ENCODE data around the gene LIN52.
A peak's percentile ranks its signal among the peaks of the same experiment; 100 is the strongest.

Gene LIN52

GRCh38 chr14:74127634-74128033, 42.9 kb downstream of the LIN52 start:
- Mint-ChIP-seq H3K27ac (peak overlapping the region in 1 of 2 donors; percentile 36), H3K4me3 (no peak overlapping the region), H3K9me3 (no peaks in the 10 kb centered on the region), H3K4me1 (ENCODE audit: low read depth in 2 of 2) (peaks cover 0 to 4% of the 10 kb centered on the region in 2 donors), H3K36me3 (ENCODE audit: insufficient read depth) (no peaks in the 10 kb centered on the region), H3K27me3 (no peaks in the 10 kb centered on the region)
- DNase-seq (no peak), ATAC-seq (replicated peaks) (no peak)

- Mint-ChIP-seq H3K4me1 (ENCODE audit: low read depth in 2 of 2) (peaks cover 15 to 22% of the 10 kb centered on the region in 2 donors), H3K36me3 (ENCODE audit: insufficient read depth) (no peaks in the 10 kb centered on the region), H3K9me3 (no peaks in the 10 kb centered on the region), H3K4me3 (no peak overlapping the region), H3K27ac (peak overlapping the region in 1 of 2 donors; percentile 32), H3K27me3 (no peaks in the 10 kb centered on the region)
- no peak for ATAC-seq (replicated peaks)
- DNase-seq = no peak
Measured at GRCh38 chr14:74133833-74134481, 49.2 kb downstream of the LIN52 start.

- Mint-ChIP-seq H3K4me3 (no peak overlapping the region), H3K27me3 (no peaks in the 10 kb centered on the region), H3K27ac (peak overlapping the region in 1 of 2 donors; percentile 32), H3K4me1 (ENCODE audit: low read depth in 2 of 2) (peaks cover 15 to 22% of the 10 kb centered on the region in 2 donors), H3K9me3 (no peaks in the 10 kb centered on the region), H3K36me3 (ENCODE audit: insufficient read depth) (no peaks in the 10 kb centered on the region)
- no peak for DNase-seq
- no peak for ATAC-seq (replicated peaks)
Measured at GRCh38 chr14:74134484-74134883, 49.7 kb downstream of the LIN52 start.

GRCh38 chr14:74135426-74135825, 50.7 kb downstream of the LIN52 start:
- no peak for DNase-seq
- no peaks in the 10 kb centered on the region for H3K36me3 Mint-ChIP-seq (ENCODE audit: insufficient read depth)
- no peaks in the 10 kb centered on the region for H3K27me3 Mint-ChIP-seq
- no peak overlapping the region for H3K4me3 Mint-ChIP-seq
- peak overlapping the region in 1 of 2 donors; percentile 0 for H3K27ac Mint-ChIP-seq
- no peak for ATAC-seq (replicated peaks)
- H3K4me1 Mint-ChIP-seq (ENCODE audit: low read depth in 2 of 2) = peaks cover 15 to 22% of the 10 kb centered on the region in 2 donors
- no peaks in the 10 kb centered on the region for H3K9me3 Mint-ChIP-seq

DNA sequence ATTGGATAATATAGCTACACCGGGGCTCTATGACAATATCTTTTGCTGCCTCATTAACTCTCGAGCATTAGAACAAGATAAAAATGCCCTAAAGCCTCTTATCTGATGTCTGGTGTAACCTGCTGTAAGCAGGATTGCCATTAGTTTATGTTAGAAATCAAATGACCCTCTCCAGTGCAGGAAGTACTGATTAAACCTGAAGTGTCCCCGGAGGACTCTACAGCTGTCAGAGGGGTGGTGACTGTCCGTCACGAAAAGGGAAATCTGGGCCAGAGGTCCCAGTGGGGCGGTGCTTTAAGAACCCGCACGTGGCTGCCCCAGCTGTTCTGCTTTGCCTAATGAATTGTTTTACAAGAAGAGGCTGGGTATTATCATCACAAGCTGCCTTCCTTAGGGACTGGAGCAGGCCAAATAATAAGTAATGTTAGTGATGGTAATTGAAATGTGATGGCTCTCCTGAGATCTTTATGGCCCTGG, 55.7 kb downstream of the LIN52 start:
- ATAC-seq (replicated peaks) = no peak

DNA sequence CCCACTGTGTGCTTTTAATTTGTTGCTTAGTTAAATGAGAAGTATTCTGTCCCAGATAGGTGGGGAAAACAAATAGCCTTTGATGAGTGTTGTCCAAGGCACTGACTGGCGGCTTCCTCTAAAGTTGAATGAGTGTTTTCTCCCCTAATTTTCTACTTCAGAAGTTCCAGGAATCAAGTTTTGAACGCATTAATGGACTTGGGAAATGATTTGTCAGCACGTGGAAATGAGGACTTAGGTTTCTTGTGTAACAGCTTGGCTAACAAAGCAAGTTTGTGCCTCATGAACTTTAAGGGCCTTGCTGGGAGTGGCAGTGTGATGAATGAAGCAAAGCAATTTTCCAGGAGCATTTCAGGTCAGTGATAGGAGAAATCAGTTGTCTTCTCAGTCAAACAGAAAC, 56.9 kb downstream of the LIN52 start:
- no peak overlapping the region for H3K4me3 Mint-ChIP-seq
- H3K9me3 Mint-ChIP-seq = no peaks in the 10 kb centered on the region
- H3K27ac Mint-ChIP-seq = no peak overlapping the region
- H3K36me3 Mint-ChIP-seq (ENCODE audit: insufficient read depth) = no peaks in the 10 kb centered on the region
- no peak for ATAC-seq (replicated peaks)
- H3K4me1 Mint-ChIP-seq (ENCODE audit: low read depth in 2 of 2) = peaks cover 5 to 8% of the 10 kb centered on the region in 2 donors
- DNase-seq = no peak
- H3K27me3 Mint-ChIP-seq = no peaks in the 10 kb centered on the region

More for the DNA sequence above, 55.7 kb downstream of the LIN52 start:
- Mint-ChIP-seq H3K9me3 (no peaks in the 10 kb centered on the region), H3K4me3 (no peak overlapping the region), H3K36me3 (ENCODE audit: insufficient read depth) (no peaks in the 10 kb centered on the region), H3K4me1 (ENCODE audit: low read depth in 2 of 2) (peaks cover 5 to 12% of the 10 kb centered on the region in 2 donors), H3K27ac (no peak overlapping the region), H3K27me3 (no peaks in the 10 kb centered on the region)
- DNase-seq = no peak

DNA sequence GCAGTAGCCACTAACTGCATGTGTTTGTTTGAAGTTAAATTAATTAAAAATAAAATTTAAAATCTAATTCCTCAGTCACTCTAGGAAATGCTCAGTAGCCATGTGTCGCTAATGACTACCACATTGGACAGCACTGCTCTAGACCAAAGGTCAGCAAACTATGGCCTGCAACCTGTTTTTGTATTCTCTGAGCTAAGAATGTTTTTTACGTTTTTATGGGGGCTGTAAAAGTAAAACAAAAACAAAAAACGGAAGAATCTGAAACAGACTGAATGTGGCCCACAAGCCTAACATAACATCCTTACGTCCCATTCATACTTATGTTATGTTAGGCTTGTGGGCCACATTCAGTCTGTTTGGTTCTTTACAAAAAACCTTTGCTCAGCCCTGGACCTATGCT, 57.8 kb downstream of the LIN52 start:
- DNase-seq (no peak), ATAC-seq (replicated peaks) (no peak)
- no peak overlapping the region for H3K27ac Mint-ChIP-seq
- peaks cover 5 to 8% of the 10 kb centered on the region in 2 donors for H3K4me1 Mint-ChIP-seq (ENCODE audit: low read depth in 2 of 2)
- H3K4me3 Mint-ChIP-seq = no peak overlapping the region
- H3K36me3 Mint-ChIP-seq (ENCODE audit: insufficient read depth) = no peaks in the 10 kb centered on the region
- H3K27me3 Mint-ChIP-seq = no peaks in the 10 kb centered on the region
- no peaks in the 10 kb centered on the region for H3K9me3 Mint-ChIP-seq

DNA sequence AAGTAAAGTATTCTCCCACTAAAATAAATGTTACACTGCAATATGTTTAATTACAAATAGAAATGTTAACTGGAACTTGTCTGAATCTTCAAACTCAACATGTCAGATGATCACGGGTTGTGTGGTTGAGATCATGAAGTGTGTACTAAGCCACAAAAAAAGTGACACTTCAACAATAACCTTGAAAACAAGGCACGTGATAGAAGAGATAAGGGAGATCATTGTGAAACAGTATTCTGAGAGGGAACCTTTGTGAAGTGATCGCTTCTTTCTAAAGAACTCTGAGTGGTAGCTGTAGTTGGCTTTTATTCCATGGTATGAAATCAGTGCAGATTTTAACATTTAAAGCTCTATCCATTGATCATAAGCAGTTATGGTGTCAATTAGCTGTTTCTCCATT, 60.0 kb downstream of the LIN52 start:
- no peaks in the 10 kb centered on the region for H3K9me3 Mint-ChIP-seq
- peak overlapping the region; percentile 21 to 55 for H3K27ac Mint-ChIP-seq
- no peaks in the 10 kb centered on the region for H3K36me3 Mint-ChIP-seq (ENCODE audit: insufficient read depth)
- no peaks in the 10 kb centered on the region for H3K27me3 Mint-ChIP-seq
- H3K4me1 Mint-ChIP-seq (ENCODE audit: low read depth in 2 of 2) = peaks cover 5 to 8% of the 10 kb centered on the region in 2 donors
- DNase-seq = no peak
- no peak overlapping the region for H3K4me3 Mint-ChIP-seq
- peak; percentile 70 for ATAC-seq (replicated peaks)

DNA sequence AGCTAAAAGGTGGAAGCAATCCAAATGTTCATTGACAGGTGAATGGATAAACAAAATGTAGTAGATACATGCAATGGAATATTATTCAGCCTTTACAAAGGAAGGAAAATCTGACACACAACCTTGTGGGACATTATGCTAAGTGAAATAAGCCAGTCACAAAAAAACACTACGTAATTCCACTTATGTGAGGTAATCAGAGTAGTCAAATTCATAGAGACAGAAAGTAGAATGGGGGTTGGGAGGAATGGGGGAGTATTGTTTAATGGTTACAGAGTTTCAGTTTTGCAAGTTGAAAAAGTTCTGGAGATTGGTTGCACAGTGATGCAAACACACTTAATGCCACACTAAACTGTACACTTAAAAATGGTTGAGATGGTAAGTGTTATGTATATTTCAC, 62.8 kb downstream of the LIN52 start:
- Mint-ChIP-seq H3K27ac (no peak overlapping the region), H3K36me3 (ENCODE audit: insufficient read depth) (no peaks in the 10 kb centered on the region), H3K4me3 (no peak overlapping the region), H3K27me3 (no peaks in the 10 kb centered on the region), H3K9me3 (no peaks in the 10 kb centered on the region), H3K4me1 (ENCODE audit: low read depth in 2 of 2) (peaks cover 5 to 8% of the 10 kb centered on the region in 2 donors)
- ATAC-seq (replicated peaks) = no peak
- DNase-seq = no peak

DNA sequence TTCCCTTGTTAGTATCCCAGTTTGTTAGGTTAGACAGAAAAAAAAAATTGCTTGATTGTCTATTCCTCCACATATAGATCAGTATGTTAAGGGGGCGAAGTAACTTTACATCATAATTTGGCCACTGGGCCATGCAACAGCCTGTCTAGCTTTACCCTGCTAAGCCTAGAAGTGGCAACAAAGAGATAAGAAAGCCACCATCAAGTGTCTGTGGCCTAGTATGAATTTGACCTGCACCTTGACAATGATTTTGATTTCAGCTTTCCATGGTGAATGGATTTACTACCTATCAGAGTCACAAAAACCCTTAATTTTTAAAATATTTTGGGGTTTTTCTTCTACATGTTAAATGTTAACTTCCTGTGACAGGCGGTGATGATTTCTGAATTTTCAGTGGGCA, 63.9 kb downstream of the LIN52 start:
- Mint-ChIP-seq H3K36me3 (ENCODE audit: insufficient read depth) (no peaks in the 10 kb centered on the region), H3K9me3 (no peaks in the 10 kb centered on the region), H3K27ac (no peak overlapping the region), H3K27me3 (no peaks in the 10 kb centered on the region), H3K4me3 (no peak overlapping the region), H3K4me1 (ENCODE audit: low read depth in 2 of 2) (peaks cover 5 to 8% of the 10 kb centered on the region in 2 donors)
- ATAC-seq (replicated peaks) = no peak
- DNase-seq = no peak

DNA sequence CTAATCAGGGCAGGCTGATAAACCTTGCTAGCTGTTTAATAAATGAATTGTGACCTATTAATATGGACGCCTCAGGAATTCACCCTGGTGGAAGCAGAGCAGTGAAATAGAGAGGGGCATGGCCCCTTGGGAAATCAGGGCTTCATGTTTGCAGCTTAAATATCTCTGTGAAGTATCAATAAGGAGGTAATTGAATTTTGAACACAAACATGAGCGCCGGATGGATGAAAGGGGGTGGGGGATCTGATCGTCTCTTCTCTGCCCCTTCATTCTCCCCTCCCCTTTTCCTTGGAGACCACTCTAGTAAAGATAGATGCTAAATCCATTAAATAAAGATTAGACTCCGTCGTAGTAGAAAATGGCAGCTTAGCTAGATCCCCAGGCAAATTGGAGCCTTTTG, 70.5 kb downstream of the LIN52 start:
- no peak overlapping the region for H3K27ac Mint-ChIP-seq
- no peaks in the 10 kb centered on the region for H3K9me3 Mint-ChIP-seq
- H3K4me1 Mint-ChIP-seq (ENCODE audit: low read depth in 2 of 2) = no peaks in the 10 kb centered on the region
- H3K36me3 Mint-ChIP-seq (ENCODE audit: insufficient read depth) = no peaks in the 10 kb centered on the region
- no peak overlapping the region for H3K4me3 Mint-ChIP-seq
- H3K27me3 Mint-ChIP-seq = no peaks in the 10 kb centered on the region
- DNase-seq (no peak), ATAC-seq (replicated peaks) (no peak)

GRCh38 chr14:74155749-74156148, 71.0 kb downstream of the LIN52 start:
- Mint-ChIP-seq H3K9me3 (no peaks in the 10 kb centered on the region), H3K4me1 (ENCODE audit: low read depth in 2 of 2) (no peaks in the 10 kb centered on the region), H3K27ac (no peak overlapping the region), H3K36me3 (ENCODE audit: insufficient read depth) (no peaks in the 10 kb centered on the region), H3K4me3 (no peak overlapping the region), H3K27me3 (no peaks in the 10 kb centered on the region)
- DNase-seq = no peak
- no peak for ATAC-seq (replicated peaks)

GRCh38 chr14:74160763-74161162, 76.0 kb downstream of the LIN52 start:
- no peak overlapping the region for H3K4me3 Mint-ChIP-seq
- no peaks in the 10 kb centered on the region for H3K4me1 Mint-ChIP-seq (ENCODE audit: low read depth in 2 of 2)
- no peak overlapping the region for H3K27ac Mint-ChIP-seq
- no peak for DNase-seq
- no peaks in the 10 kb centered on the region for H3K27me3 Mint-ChIP-seq
- ATAC-seq (replicated peaks) = no peak
- no peaks in the 10 kb centered on the region for H3K9me3 Mint-ChIP-seq
- peaks cover 9% of the 10 kb centered on the region for H3K36me3 Mint-ChIP-seq (ENCODE audit: insufficient read depth)

- no peaks in the 10 kb centered on the region for H3K27me3 Mint-ChIP-seq
- ATAC-seq (replicated peaks) (no peak), DNase-seq (no peak)
- peaks cover 14% of the 10 kb centered on the region for H3K36me3 Mint-ChIP-seq (ENCODE audit: insufficient read depth)
- no peaks in the 10 kb centered on the region for H3K4me1 Mint-ChIP-seq (ENCODE audit: low read depth in 2 of 2)
- H3K27ac Mint-ChIP-seq = no peak overlapping the region
- H3K9me3 Mint-ChIP-seq = no peaks in the 10 kb centered on the region
- no peak overlapping the region for H3K4me3 Mint-ChIP-seq
Measured at GRCh38 chr14:74161526-74162158, 76.9 kb downstream of the LIN52 start.

Measured in effector memory CD8-positive, alpha-beta T cell (primary cell).